Parathyroid adenoma (tissue), 2 donors: ENCODE data around the gene MEX3A.

Experiments
- H2AFZ ChIP-seq: fragments of 300-600 bp; sonication (generic); one replicate; pipeline ENCODE4 v1.7.0; 2017; ENCODE audit warnings: antibody characterized with exemption, mild to moderate bottlenecking
- H3K27ac ChIP-seq: fragments of 300-600 bp; sonication (generic); one replicate; pipeline ENCODE4 v1.7.0; 2017
- H3K27me3 ChIP-seq: fragments of 300-600 bp; sonication (generic); one replicate; pipeline ENCODE4 v1.7.0; 2017; ENCODE audit warnings: low read length; ENCODE audit not compliant: control insufficient read depth, insufficient read depth
- H3K36me3 ChIP-seq: fragments of 300-600 bp; sonication (generic); one replicate; pipeline ENCODE4 v1.7.0; 2017; ENCODE audit warnings: low read length; ENCODE audit not compliant: control insufficient read depth, insufficient read depth
- H3K4me1 ChIP-seq: fragments of 300-600 bp; sonication (generic); one replicate; pipeline ENCODE4 v1.7.0; 2017; ENCODE audit warnings: control low read depth
- H3K4me2 ChIP-seq: fragments of 300-600 bp; sonication (generic); one replicate; pipeline ENCODE4 v1.7.0; 2017; ENCODE audit warnings: low read length
- H3K4me3 ChIP-seq: fragments of 300-600 bp; sonication (generic); one replicate; pipeline ENCODE4 v1.7.0; 2017; ENCODE audit warnings: low read depth, low read length
- H3K79me2 ChIP-seq: fragments of 300-600 bp; sonication (generic); one replicate; pipeline ENCODE4 v1.7.0; 2017; ENCODE audit warnings: control low read depth
- H3K9ac ChIP-seq: fragments of 300-600 bp; sonication (generic); one replicate; pipeline ENCODE4 v1.7.0; 2017; ENCODE audit warnings: mild to moderate bottlenecking
- H3K9me3 ChIP-seq: fragments of 300-600 bp; sonication (generic); one replicate; pipeline ENCODE4 v1.7.0; 2017; ENCODE audit warnings: low read length; ENCODE audit not compliant: control insufficient read depth
- TF ChIP-seq, protein P1 (sequence below): fragments of 300-600 bp; sonication (generic); IDR thresholded peaks from one replicate; pipeline ENCODE4 v1.7.0; 2017; ENCODE audit warnings: antibody characterized with exemption, mild to moderate bottlenecking
- donor health status: primary hyperparathyroidism.

Gene MEX3A

DNA sequence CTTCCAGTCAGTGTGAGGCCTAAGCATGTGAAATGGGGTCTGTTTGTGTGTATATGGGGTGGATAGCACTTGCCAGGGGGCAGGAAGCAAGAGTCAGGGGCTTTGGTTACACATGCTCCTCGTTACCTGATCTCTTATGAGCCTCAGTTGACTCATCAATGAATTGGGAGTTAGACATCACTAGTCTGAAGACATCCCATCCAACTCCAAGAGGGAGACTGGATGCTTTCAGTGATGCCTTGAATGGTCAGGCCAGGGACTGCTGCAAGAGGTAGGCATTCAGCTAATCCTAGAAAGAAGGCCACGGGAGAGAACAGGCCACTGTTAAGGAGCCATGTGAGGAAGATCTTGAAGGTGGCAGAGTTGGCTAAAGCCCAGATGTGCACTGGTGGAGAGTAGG, 15.0 kb downstream of the MEX3A start:
- no peaks in the 10 kb centered on the region for H3K79me2 ChIP-seq
- H3K27ac ChIP-seq: no peak overlapping the region
- H3K4me1 ChIP-seq: no peaks in the 10 kb centered on the region
- H2AFZ ChIP-seq: no peak overlapping the region
- H3K36me3 ChIP-seq: no peaks in the 10 kb centered on the region
- H3K4me2 ChIP-seq: no peak overlapping the region
- H3K4me3 ChIP-seq: no peak overlapping the region
- H3K27me3 ChIP-seq: no peaks in the 10 kb centered on the region
- H3K9ac ChIP-seq: no peak overlapping the region
- no peaks in the 10 kb centered on the region for H3K9me3 ChIP-seq
- TF ChIP-seq, protein P1, sequence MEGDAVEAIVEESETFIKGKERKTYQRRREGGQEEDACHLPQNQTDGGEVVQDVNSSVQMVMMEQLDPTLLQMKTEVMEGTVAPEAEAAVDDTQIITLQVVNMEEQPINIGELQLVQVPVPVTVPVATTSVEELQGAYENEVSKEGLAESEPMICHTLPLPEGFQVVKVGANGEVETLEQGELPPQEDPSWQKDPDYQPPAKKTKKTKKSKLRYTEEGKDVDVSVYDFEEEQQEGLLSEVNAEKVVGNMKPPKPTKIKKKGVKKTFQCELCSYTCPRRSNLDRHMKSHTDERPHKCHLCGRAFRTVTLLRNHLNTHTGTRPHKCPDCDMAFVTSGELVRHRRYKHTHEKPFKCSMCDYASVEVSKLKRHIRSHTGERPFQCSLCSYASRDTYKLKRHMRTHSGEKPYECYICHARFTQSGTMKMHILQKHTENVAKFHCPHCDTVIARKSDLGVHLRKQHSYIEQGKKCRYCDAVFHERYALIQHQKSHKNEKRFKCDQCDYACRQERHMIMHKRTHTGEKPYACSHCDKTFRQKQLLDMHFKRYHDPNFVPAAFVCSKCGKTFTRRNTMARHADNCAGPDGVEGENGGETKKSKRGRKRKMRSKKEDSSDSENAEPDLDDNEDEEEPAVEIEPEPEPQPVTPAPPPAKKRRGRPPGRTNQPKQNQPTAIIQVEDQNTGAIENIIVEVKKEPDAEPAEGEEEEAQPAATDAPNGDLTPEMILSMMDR: no peak

DNA sequence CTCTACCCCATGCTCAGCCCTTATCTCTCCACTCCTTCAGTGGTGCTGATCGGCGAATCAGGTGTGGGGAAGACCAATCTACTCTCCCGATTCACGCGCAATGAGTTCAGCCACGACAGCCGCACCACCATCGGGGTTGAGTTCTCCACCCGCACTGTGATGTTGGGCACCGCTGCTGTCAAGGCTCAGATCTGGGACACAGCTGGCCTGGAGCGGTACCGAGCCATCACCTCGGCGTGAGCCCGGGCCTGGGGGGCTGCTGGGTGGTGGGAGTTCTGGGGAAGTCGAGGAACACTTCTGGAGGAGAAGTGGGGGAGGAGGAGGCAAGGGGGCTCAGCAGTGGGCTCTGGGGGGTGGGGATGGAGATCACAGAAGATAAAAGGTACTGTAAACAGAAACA, 16.4 kb downstream of the MEX3A start:
- H3K79me2 ChIP-seq: no peaks in the 10 kb centered on the region
- H3K36me3 ChIP-seq: no peaks in the 10 kb centered on the region
- TF ChIP-seq, protein P1: no peak
- H3K4me2 ChIP-seq: no peak overlapping the region
- H3K9ac ChIP-seq: no peak overlapping the region
- H2AFZ ChIP-seq: no peak overlapping the region
- no peak overlapping the region for H3K4me3 ChIP-seq
- no peaks in the 10 kb centered on the region for H3K4me1 ChIP-seq
- no peaks in the 10 kb centered on the region for H3K9me3 ChIP-seq
- H3K27me3 ChIP-seq: no peaks in the 10 kb centered on the region
- no peak overlapping the region for H3K27ac ChIP-seq

DNA sequence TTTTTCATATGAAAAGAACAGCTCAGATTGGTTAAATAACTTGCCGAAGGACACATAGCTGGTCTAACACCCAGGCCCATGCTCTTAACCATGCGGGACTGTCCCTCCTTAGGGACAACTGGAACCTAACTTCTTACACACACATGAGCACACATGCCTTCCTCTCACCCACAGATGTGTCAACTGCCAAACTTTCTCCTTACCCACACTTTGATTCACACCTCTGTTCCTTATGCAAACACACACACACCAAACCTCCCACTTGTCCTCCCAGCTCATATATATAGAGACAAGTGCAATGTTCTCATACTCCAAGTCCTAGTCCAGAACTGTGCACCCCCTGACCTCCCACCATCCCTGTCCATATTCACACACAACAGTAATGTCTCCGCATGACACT, 17.1 kb downstream of the MEX3A start:
- Histone ChIP-seq H3K27me3 (no peaks in the 10 kb centered on the region), H3K9me3 (no peaks in the 10 kb centered on the region), H2AFZ (no peak overlapping the region), H3K9ac (no peak overlapping the region), H3K4me1 (no peaks in the 10 kb centered on the region), H3K79me2 (no peaks in the 10 kb centered on the region), H3K4me3 (no peak overlapping the region), H3K36me3 (no peaks in the 10 kb centered on the region), H3K27ac (no peak overlapping the region), H3K4me2 (no peak overlapping the region)
- TF ChIP-seq, protein P1: no peak

DNA sequence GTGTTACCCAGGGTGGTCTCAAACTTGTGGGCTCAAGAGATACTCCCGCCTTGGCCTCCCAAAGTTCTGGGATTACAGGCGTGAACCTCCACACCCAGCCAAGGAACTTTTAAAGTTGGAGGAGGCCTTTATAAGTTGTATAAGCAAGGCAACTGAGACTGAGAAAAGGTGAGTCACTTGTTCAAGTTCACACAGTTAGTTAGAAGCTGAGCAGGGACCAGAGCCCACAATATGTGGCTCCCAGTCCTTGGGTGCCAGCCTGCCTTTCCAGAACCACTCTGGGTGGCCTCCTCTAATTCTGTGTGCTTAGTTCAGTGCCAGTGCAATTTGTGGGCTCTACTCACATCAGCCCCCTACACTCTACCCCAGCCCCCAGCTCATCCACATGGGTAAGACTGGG, 17.6 kb downstream of the MEX3A start:
- H3K27ac ChIP-seq: no peak overlapping the region
- no peaks in the 10 kb centered on the region for H3K27me3 ChIP-seq
- H2AFZ ChIP-seq: no peak overlapping the region
- no peak overlapping the region for H3K9ac ChIP-seq
- no peak overlapping the region for H3K4me2 ChIP-seq
- no peaks in the 10 kb centered on the region for H3K36me3 ChIP-seq
- no peaks in the 10 kb centered on the region for H3K4me1 ChIP-seq
- no peak overlapping the region for H3K4me3 ChIP-seq
- TF ChIP-seq, protein P1: no peak
- H3K79me2 ChIP-seq: no peaks in the 10 kb centered on the region
- H3K9me3 ChIP-seq: no peaks in the 10 kb centered on the region

DNA sequence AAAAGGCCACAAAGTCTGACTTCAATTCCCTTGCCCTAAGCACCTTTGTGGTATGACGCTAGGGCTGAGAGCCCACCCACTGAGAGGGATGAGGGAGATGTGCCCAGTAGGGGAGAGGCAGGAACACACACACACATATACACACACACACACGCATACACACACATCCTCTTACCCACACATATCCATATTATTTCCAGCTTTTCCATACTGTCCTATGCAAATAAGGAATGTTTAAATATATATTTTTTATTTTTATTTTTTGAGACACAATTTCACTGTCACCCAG, 18.3 kb downstream of the MEX3A start:
- H3K4me1 ChIP-seq: no peaks in the 10 kb centered on the region
- H3K4me2 ChIP-seq: no peak overlapping the region
- H3K79me2 ChIP-seq: no peaks in the 10 kb centered on the region
- H3K9me3 ChIP-seq: no peaks in the 10 kb centered on the region
- H3K4me3 ChIP-seq: no peak overlapping the region
- TF ChIP-seq, protein P1: no peak
- H3K27me3 ChIP-seq: no peaks in the 10 kb centered on the region
- H2AFZ ChIP-seq: no peak overlapping the region
- no peak overlapping the region for H3K27ac ChIP-seq
- no peaks in the 10 kb centered on the region for H3K36me3 ChIP-seq
- H3K9ac ChIP-seq: no peak overlapping the region
